Activated T-helper 1 cell treated with anti-CD3 and anti-CD28 coated beads, Interleukin-12 subunit alpha, Interleukin-12 subunit beta, Interleukin-2, Interleukin-4 antibody, amounts not matched to agents 30 ng/mL and 10 ng/mL and 1 ng/mL, durations not matched to agents 14 hours and 24 hours and 36 hours (primary cell): ENCODE results near the gene HLF. TPM values are rescaled to one million over a fixed set of nuclear protein-coding genes. Genes with fewer than 3 reads are reported as not detected.
"Not testable (repeated sequence)": the region's sequence is repeated elsewhere in the genome, so short reads cannot be mapped to it uniquely, and the experiment has no call there.

Experiments used
- DNase-seq: peaks from one replicate; pipeline ENCODE4 v3.0.0; 2021; ENCODE audit warnings: low spot score
- H3K27ac Mint-ChIP-seq: one replicate; pipeline ENCODE4 v1.8.0; 2021; ENCODE audit warnings: mild to moderate bottlenecking, mixed read lengths
- H3K27me3 Mint-ChIP-seq: one replicate; pipeline ENCODE4 v1.8.0; 2022; ENCODE audit warnings: mild to moderate bottlenecking, moderate library complexity, mixed read lengths; ENCODE audit not compliant: insufficient read depth
- H3K36me3 Mint-ChIP-seq: one replicate; pipeline ENCODE4 v1.8.0; 2021; ENCODE audit warnings: low read depth, mixed read lengths
- H3K4me1 Mint-ChIP-seq: one replicate; pipeline ENCODE4 v1.8.0; 2021; ENCODE audit warnings: low read depth, mixed read lengths
- H3K4me3 Mint-ChIP-seq: one replicate; pipeline ENCODE4 v1.8.0; 2021; ENCODE audit warnings: mild to moderate bottlenecking, moderate library complexity, mixed read lengths
- H3K9me3 Mint-ChIP-seq: one replicate; pipeline ENCODE4 v1.8.0; 2021; ENCODE audit warnings: mixed read lengths
- intact Hi-C: fragments of 100-400 bp; cut with micrococcal nuclease; formaldehyde crosslinking; loops from one replicate; pipeline ENCODE4 v1.15.1; 2024
- total RNA-seq: library from RNA; stranded (reverse); gene quantifications from 2 replicates; pipeline ENCODE4 v1.2.3, GENCODE V29; 2022

The HLF gene
- total RNA-seq, 1 donor from 2014 or later = 0.36 TPM

GRCh38 chr17:55326030-55326429 lies 61.3 kb downstream of the HLF start:
- no peak overlapping the region for H3K27ac Mint-ChIP-seq

GRCh38 chr17:55327225-55328088 lies 62.7 kb downstream of the HLF start:
- intact Hi-C loops = no loop called here
- H3K4me3 Mint-ChIP-seq = no peak overlapping the region
- no peaks in the 10 kb centered on the region for H3K36me3 Mint-ChIP-seq
- H3K27me3 Mint-ChIP-seq = peaks cover 7% of the 10 kb centered on the region
- H3K9me3 Mint-ChIP-seq = peaks cover 8% of the 10 kb centered on the region
- no peak overlapping the region for H3K27ac Mint-ChIP-seq
- DNase-seq = no peak
- H3K4me1 Mint-ChIP-seq = no peaks in the 10 kb centered on the region

More at GRCh38 chr17:55326030-55326429, 61.3 kb downstream of the HLF start:
- Mint-ChIP-seq H3K27me3 (peaks cover 5% of the 10 kb centered on the region), H3K4me3 (no peak overlapping the region), H3K9me3 (peaks cover 8% of the 10 kb centered on the region), H3K4me1 (no peaks in the 10 kb centered on the region), H3K36me3 (no peaks in the 10 kb centered on the region)
- intact Hi-C loops = no loop called here
- DNase-seq = no peak

DNA sequence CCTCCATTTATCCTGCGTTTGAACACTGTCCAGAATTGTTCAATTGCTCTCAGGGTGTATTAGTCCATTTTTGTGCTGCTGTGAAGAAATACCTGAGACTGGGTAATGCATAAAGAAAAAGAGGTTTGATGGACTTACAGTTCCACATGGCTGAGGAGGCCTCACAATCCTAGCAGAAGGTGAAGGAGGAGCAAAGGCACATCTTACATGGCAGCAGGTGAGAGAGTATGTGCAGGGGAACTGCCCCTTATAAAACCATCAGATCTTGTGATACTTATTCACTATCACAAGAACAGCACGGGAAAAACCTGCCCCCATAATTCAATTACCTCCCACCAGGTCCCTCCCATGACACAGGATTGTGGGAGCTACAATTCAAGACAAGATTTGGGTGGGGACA lies 63.8 kb downstream of the HLF start:
- H3K4me1 Mint-ChIP-seq, H3K9me3 Mint-ChIP-seq, H3K27me3 Mint-ChIP-seq, intact Hi-C loops, H3K4me3 Mint-ChIP-seq, H3K36me3 Mint-ChIP-seq, H3K27ac Mint-ChIP-seq, DNase-seq: not testable (repeated sequence)

DNA sequence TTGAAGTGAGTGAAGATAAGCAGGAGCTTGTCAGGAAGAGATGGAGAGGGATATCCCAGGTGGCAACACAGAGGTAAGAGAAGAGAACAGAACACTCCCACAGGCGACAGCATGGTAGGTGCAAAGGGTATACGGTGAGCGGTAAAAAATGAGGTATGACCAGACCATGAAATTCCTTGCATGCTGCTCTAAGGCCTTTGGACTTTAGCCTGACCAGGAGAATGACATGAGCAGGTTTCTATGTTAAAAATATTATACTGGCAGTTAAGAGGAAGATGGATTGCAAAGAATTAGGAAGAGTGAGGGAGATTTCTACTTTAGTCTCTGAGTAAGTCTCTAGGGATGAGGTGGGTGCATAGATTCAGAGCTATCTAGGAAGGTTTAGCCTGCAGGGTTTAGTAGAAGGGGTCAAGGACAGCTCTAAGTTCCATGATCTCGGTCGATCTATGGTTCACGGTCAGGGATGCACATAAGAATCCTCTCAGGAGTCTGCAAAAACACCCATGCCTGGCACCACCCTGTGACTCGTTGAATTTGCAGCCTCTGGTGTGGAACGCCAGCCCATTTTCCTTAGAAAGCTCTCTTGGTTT lies 65.7 kb downstream of the HLF start:
- intact Hi-C loops = no loop called here
- Mint-ChIP-seq H3K27ac (no peak overlapping the region), H3K36me3 (no peaks in the 10 kb centered on the region), H3K9me3 (peaks cover 8% of the 10 kb centered on the region), H3K27me3 (peaks cover 8% of the 10 kb centered on the region), H3K4me1 (no peaks in the 10 kb centered on the region), H3K4me3 (no peak overlapping the region)
- DNase-seq = no peak

- Mint-ChIP-seq H3K27ac (no peak overlapping the region), H3K36me3 (no peaks in the 10 kb centered on the region), H3K9me3 (peaks cover 8% of the 10 kb centered on the region), H3K4me1 (no peaks in the 10 kb centered on the region), H3K27me3 (peaks cover 23% of the 10 kb centered on the region), H3K4me3 (no peak overlapping the region)
- intact Hi-C loops = no loop called here
- no peak for DNase-seq
These were observed 67.7 kb downstream of the HLF start for GRCh38 chr17:55332296-55333041.

DNA sequence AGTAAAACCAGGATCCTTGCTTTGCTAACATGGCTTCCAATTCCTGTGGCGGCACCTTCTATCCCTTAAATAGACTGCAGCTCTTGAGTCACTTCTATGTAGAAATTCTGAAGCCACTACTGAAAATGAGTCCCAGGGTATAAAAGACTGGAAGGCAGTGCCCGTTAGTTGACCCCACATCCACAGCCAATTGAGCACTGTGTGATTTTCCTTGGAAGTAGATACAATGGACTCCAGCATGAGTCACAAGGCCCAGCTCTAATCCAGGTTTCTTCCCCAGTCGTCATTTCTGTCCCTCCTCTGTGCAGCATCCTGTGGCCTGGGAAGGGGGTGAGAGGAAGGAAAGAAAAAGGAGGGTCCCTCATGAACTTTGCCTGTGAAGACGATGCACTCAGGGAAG lies 69.5 kb downstream of the HLF start:
- Mint-ChIP-seq H3K4me1 (no peaks in the 10 kb centered on the region), H3K4me3 (no peak overlapping the region), H3K27ac (no peak overlapping the region), H3K36me3 (no peaks in the 10 kb centered on the region), H3K27me3 (peaks cover 32% of the 10 kb centered on the region), H3K9me3 (no peaks in the 10 kb centered on the region)
- intact Hi-C loops = no loop called here
- no peak for DNase-seq

GRCh38 chr17:55334881-55335540 lies 70.3 kb downstream of the HLF start:
- no peak overlapping the region for H3K4me3 Mint-ChIP-seq
- H3K36me3 Mint-ChIP-seq = peaks cover 3% of the 10 kb centered on the region
- DNase-seq = no peak
- H3K9me3 Mint-ChIP-seq = no peaks in the 10 kb centered on the region
- H3K27me3 Mint-ChIP-seq = peaks cover 34% of the 10 kb centered on the region
- H3K4me1 Mint-ChIP-seq = peaks cover 6% of the 10 kb centered on the region
- no peak overlapping the region for H3K27ac Mint-ChIP-seq
- intact Hi-C loops = no loop called here

- Mint-ChIP-seq H3K36me3 (peaks cover 3% of the 10 kb centered on the region), H3K27me3 (peaks cover 34% of the 10 kb centered on the region), H3K4me3 (no peak overlapping the region), H3K27ac (no peak overlapping the region), H3K9me3 (no peaks in the 10 kb centered on the region), H3K4me1 (peaks cover 9% of the 10 kb centered on the region)
- intact Hi-C loops = no loop called here
- DNase-seq = no peak
These were observed 70.9 kb downstream of the HLF start for GRCh38 chr17:55335625-55336024.

DNA sequence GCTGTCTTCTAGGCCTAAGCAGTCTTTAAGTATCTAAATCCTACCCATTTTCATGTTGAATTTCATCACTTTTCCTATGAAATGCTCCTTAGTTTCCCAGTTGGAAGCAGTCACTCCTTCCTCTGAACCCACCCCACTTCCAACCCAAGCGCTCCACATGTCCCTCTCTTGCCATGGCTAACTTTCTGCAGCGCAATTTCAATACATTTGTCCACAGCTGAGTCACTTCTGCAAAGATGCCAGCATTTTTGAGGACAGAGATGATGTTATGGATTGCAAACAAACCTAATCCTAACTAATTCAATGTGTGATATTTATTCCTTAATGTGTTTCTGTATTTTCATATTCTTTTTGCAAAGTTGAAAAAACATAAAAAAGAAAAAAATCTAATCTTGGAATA lies 71.7 kb downstream of the HLF start:
- no peak for DNase-seq
- H3K36me3 Mint-ChIP-seq = peaks cover 3% of the 10 kb centered on the region
- H3K27me3 Mint-ChIP-seq = peaks cover 35% of the 10 kb centered on the region
- H3K9me3 Mint-ChIP-seq = no peaks in the 10 kb centered on the region
- H3K27ac Mint-ChIP-seq = no peak overlapping the region
- peaks cover 9% of the 10 kb centered on the region for H3K4me1 Mint-ChIP-seq
- intact Hi-C loops = no loop called here
- no peak overlapping the region for H3K4me3 Mint-ChIP-seq

DNA sequence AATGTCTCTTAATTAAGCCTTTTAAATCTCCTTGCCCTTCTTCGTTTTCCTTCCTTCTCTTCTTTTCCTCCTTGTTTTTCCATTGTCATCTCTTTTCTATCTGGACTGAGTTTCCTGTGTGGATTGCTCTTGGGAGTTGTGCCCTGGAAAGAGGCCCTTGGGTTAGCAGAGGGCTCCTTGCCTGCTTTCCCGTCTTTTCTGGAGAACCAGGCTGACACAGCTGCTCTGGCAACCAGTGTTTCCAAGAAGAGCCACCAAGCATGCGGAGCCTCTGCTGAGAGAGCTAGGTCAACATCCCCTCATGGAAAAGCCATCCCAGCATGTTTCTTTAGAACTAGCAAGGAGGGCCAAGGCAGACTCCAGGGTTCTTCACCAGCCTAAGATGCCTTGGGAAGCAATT lies 75.4 kb downstream of the HLF start:
- peaks cover 36% of the 10 kb centered on the region for H3K27me3 Mint-ChIP-seq
- H3K4me3 Mint-ChIP-seq = no peak overlapping the region
- peaks cover 3% of the 10 kb centered on the region for H3K36me3 Mint-ChIP-seq
- peaks cover 37% of the 10 kb centered on the region for H3K4me1 Mint-ChIP-seq
- intact Hi-C loops = loop anchor here (5.0 kb wide), 1 partner anchor 237 kb away; no protein-coding TSS in a partner anchor
- DNase-seq = no peak
- peak overlapping the region; percentile 56 for H3K27ac Mint-ChIP-seq
- no peaks in the 10 kb centered on the region for H3K9me3 Mint-ChIP-seq

DNA sequence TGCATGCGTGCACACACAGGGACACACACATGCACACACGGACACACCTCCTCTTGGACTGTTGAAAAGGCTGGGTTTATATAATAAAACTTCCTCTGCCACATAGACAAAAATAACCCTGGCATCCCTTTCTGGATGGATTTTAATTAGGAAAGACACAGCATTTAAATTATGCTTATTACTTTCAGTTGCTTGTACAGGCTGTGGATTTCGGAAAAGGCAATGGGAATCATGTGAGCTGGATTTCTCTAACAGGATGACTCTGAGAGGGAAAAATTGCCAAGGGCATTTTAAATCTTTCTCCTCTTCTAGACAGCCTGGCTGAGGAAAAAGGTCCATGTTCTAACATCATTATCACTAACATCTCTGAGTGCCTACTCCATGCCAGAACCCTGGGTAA lies 75.9 kb downstream of the HLF start:
- Mint-ChIP-seq H3K27me3 (peaks cover 34% of the 10 kb centered on the region), H3K9me3 (peaks cover 4% of the 10 kb centered on the region), H3K27ac (no peak overlapping the region), H3K36me3 (peaks cover 6% of the 10 kb centered on the region), H3K4me3 (no peak overlapping the region), H3K4me1 (peaks cover 43% of the 10 kb centered on the region)
- DNase-seq = no peak
- intact Hi-C loops = loop anchor here (1.0 to 5.0 kb wide), 2 partner anchors 26 to 237 kb away; no protein-coding TSS in a partner anchor

- no peak overlapping the region for H3K27ac Mint-ChIP-seq
These were observed 76.7 kb downstream of the HLF start for GRCh38 chr17:55341432-55341831.

More at GRCh38 chr17:55341432-55341831, 76.7 kb downstream of the HLF start:
- Mint-ChIP-seq H3K9me3 (peaks cover 7% of the 10 kb centered on the region), H3K4me3 (no peak overlapping the region), H3K27me3 (peaks cover 28% of the 10 kb centered on the region), H3K4me1 (peaks cover 46% of the 10 kb centered on the region), H3K36me3 (peaks cover 7% of the 10 kb centered on the region)
- intact Hi-C loops = loop anchor here (1.0 to 5.0 kb wide), 2 partner anchors 27 to 236 kb away; no protein-coding TSS in a partner anchor
- DNase-seq = no peak
